ENCODE data around the gene KCNH1. TPM values are rescaled to one million over a fixed set of nuclear protein-coding genes. Genes with fewer than 3 reads are reported as not detected.
"Not testable (repeated sequence)": the region's sequence is repeated elsewhere in the genome, so short reads cannot be mapped to it uniquely, and the experiment has no call there.

KCNH1 gene
- total RNA-seq, 2 donors from 2014 or later, result 0.21 TPM; not detected in 1

GRCh38 chr1:211019266-211019665, 114.7 kb downstream of the KCNH1 start:
- DNase-seq (ENCODE audit: low spot score) (no peak), ATAC-seq (ENCODE audit: insufficient number of reproducible peaks, low FRiP score, low read depth) (no peak)
- TF ChIP-seq, protein P1, sequence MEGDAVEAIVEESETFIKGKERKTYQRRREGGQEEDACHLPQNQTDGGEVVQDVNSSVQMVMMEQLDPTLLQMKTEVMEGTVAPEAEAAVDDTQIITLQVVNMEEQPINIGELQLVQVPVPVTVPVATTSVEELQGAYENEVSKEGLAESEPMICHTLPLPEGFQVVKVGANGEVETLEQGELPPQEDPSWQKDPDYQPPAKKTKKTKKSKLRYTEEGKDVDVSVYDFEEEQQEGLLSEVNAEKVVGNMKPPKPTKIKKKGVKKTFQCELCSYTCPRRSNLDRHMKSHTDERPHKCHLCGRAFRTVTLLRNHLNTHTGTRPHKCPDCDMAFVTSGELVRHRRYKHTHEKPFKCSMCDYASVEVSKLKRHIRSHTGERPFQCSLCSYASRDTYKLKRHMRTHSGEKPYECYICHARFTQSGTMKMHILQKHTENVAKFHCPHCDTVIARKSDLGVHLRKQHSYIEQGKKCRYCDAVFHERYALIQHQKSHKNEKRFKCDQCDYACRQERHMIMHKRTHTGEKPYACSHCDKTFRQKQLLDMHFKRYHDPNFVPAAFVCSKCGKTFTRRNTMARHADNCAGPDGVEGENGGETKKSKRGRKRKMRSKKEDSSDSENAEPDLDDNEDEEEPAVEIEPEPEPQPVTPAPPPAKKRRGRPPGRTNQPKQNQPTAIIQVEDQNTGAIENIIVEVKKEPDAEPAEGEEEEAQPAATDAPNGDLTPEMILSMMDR (IDR thresholded peaks at IDR 0.05), result no peak
- no peaks in the 10 kb centered on the region for H3K36me3 ChIP-seq
- H3K4me1 ChIP-seq (ENCODE audit: control insufficient read depth in 1 of 2, low read depth in 2 of 2), result no peaks in the 10 kb centered on the region
- H3K27me3 ChIP-seq (replicated peaks; ENCODE audit: insufficient read depth), result no peaks in the 10 kb centered on the region
- no peak overlapping the region for H3K4me3 ChIP-seq
- no peaks in the 10 kb centered on the region for H3K9me3 ChIP-seq
- no peak overlapping the region for H3K27ac ChIP-seq

DNA sequence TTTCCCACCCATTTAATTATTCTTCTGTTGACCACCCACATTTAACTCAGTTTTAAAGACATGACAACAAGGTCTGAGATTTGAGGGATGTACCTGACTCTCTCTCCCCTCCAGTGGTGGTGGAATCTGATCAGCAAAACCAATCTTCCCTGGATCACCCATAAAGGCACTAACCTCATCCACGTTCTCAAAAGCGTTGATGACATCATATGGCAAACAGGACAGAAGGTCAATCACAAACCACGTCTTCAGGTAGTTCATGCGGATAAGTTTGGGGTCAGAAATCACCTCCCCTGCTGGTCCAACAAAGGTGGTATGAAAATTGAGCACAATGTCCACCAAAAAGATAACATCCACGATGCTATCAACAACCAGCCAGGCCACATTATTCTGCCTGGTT, 115.3 kb downstream of the KCNH1 start:
- no peaks in the 10 kb centered on the region for H3K36me3 ChIP-seq
- no peaks in the 10 kb centered on the region for H3K4me1 ChIP-seq (ENCODE audit: control insufficient read depth in 1 of 2, low read depth in 2 of 2)
- no peak overlapping the region for H3K27ac ChIP-seq
- H3K27me3 ChIP-seq (replicated peaks; ENCODE audit: insufficient read depth), result no peaks in the 10 kb centered on the region
- H3K9me3 ChIP-seq, result no peaks in the 10 kb centered on the region
- no peak overlapping the region for H3K4me3 ChIP-seq
- DNase-seq (ENCODE audit: low spot score) (no peak), ATAC-seq (ENCODE audit: insufficient number of reproducible peaks, low FRiP score, low read depth) (no peak)
- TF ChIP-seq, protein P1 (IDR thresholded peaks at IDR 0.05), result no peak

DNA sequence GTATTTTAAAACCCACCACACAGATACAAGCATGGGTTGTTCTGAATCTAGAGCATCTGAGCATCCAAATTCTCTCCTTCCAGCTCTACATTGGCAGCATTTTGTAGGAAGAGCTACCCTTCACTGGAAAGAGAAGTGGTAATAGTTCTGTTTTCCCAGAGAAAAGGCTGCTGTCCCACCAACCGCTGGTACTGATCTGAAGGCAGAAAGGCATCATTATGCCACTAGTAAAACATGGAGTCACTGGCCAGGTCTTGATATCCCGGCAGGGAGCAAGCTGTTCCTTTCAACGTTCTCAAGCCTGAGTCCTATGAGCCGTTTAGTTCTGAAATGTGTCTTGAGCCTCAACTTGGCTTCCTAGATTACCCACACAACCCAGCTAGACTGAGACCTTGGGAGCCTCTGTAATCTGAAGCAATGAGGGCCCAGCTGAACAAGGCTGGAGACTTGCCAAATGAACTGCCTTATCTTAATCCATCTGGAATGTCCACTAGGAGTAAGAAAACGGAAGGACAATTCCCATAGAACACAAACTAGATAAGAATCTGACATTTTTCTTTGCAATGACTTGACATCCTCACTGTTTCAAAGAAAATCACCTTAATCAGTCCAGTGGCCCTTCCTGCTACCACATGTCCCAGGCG, 116.8 kb downstream of the KCNH1 start:
- no peak overlapping the region for H3K27ac ChIP-seq
- no peaks in the 10 kb centered on the region for H3K9me3 ChIP-seq
- TF ChIP-seq, protein P1 (IDR thresholded peaks at IDR 0.05), result no peak
- DNase-seq (ENCODE audit: low spot score) (no peak), ATAC-seq (ENCODE audit: insufficient number of reproducible peaks, low FRiP score, low read depth) (no peak)
- H3K4me3 ChIP-seq, result no peak overlapping the region
- H3K4me1 ChIP-seq (ENCODE audit: control insufficient read depth in 1 of 2, low read depth in 2 of 2), result no peaks in the 10 kb centered on the region
- no peaks in the 10 kb centered on the region for H3K36me3 ChIP-seq
- H3K27me3 ChIP-seq (replicated peaks; ENCODE audit: insufficient read depth), result no peaks in the 10 kb centered on the region

- Histone ChIP-seq H3K9me3 (no peaks in the 10 kb centered on the region), H3K27ac (no peak overlapping the region), H3K4me3 (no peak overlapping the region), H3K27me3 (replicated peaks; ENCODE audit: insufficient read depth) (no peaks in the 10 kb centered on the region), H3K4me1 (ENCODE audit: control insufficient read depth in 1 of 2, low read depth in 2 of 2) (no peaks in the 10 kb centered on the region), H3K36me3 (no peaks in the 10 kb centered on the region)
- DNase-seq (ENCODE audit: low spot score) (no peak), ATAC-seq (ENCODE audit: insufficient number of reproducible peaks, low FRiP score, low read depth) (no peak)
- TF ChIP-seq, protein P1 (IDR thresholded peaks at IDR 0.05), result no peak
Measured at GRCh38 chr1:211014275-211014674, 119.7 kb downstream of the KCNH1 start.

DNA sequence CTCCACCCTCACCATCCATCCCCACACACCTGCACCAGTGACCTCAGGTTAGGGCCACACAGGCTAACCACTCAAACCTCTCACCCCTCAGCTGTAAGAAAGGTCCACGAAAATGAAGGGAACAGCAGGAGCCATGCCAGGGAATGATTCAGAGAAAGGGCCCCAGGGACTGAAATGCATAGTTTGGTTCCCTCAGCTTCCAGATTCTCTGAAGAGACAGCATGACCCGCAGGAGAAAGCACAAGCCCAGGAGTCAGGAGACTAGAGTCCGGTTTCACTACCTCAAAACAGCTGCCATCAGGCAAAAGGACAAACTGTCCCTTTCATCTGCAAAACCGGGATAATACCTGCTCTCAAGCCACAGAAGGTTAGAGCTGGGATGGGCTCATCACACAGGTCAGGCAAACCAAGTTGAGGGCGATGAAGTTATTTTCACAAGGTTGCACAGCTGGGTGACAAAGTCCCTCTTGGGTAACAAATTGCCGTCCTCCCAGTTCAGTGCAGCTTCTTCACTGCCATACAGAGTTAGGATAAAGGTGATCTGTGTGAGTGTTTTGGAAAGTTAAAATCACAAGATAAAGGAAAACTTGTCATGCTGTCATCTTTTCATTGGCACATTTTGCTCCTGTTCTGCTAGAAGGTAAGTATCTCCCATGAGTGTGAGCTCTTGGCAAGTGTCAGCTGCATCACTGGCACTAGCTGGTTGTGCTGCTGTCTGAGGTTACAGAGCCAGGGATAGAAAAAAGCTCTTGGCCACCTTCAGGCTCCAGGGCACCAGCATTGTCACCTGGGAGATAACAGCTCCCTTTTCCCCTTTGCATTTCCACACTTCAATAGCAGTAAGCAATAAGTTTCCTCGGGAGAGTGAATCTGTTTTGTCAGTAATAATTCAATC, 120.4 kb downstream of the KCNH1 start:
- H3K9me3 ChIP-seq, result no peaks in the 10 kb centered on the region
- H3K4me1 ChIP-seq (ENCODE audit: control insufficient read depth in 1 of 2, low read depth in 2 of 2), result no peaks in the 10 kb centered on the region
- DNase-seq (ENCODE audit: low spot score), result no peak
- TF ChIP-seq, protein P1 (IDR thresholded peaks at IDR 0.05), result no peak
- H3K36me3 ChIP-seq, result no peaks in the 10 kb centered on the region
- no peak for ATAC-seq (ENCODE audit: insufficient number of reproducible peaks, low FRiP score, low read depth)
- no peaks in the 10 kb centered on the region for H3K27me3 ChIP-seq (replicated peaks; ENCODE audit: insufficient read depth)
- no peak overlapping the region for H3K27ac ChIP-seq
- no peak overlapping the region for H3K4me3 ChIP-seq

DNA sequence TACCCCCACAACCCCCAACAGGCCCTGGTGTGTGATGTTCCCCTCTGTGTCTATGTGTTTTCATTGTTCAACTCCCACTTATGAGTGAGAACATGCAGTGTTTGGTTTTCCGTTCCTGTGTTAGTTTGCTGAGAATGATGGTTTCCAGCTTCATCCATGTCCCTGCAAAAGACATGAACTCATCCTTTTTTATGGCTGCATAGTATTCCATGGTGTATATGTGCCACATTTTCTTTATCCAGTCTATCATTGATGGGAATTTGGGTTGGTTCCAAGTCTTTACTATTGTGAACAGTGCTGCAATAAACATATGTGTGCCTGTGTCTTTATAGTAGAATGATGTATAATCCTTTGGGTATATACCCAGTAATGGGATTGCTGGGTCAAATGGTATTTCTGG, 122.8 kb downstream of the KCNH1 start:
- H3K27ac ChIP-seq; H3K4me1 ChIP-seq (ENCODE audit: control insufficient read depth in 1 of 2, low read depth in 2 of 2); H3K4me3 ChIP-seq; DNase-seq (ENCODE audit: low spot score); H3K9me3 ChIP-seq; H3K36me3 ChIP-seq; H3K27me3 ChIP-seq (replicated peaks; ENCODE audit: insufficient read depth); ATAC-seq (ENCODE audit: insufficient number of reproducible peaks, low FRiP score, low read depth): not testable (repeated sequence)

All from thoracic aorta (tissue), 2 donors.